GM23248 (cell line): ENCODE results near the gene TBC1D14.

Source experiments
- EZH2 ChIP-seq: fragments of 200-600 bp; sonication (generic); IDR thresholded peaks from 2 replicates; pipeline ENCODE4 v1.6.1; 2018; ENCODE audit warnings: antibody characterized with exemption, mild to moderate bottlenecking; ENCODE audit not compliant: insufficient read depth, poor library complexity, severe bottlenecking
- EZH2phosphoT487 ChIP-seq: fragments of 200-600 bp; sonication (generic); IDR thresholded peaks from 2 replicates; pipeline ENCODE4 v1.6.1; 2018; ENCODE audit warnings: antibody characterized with exemption, moderate library complexity, mild to moderate bottlenecking, low read depth; ENCODE audit not compliant: insufficient read depth

GRCh38 chr4:6933691-6934430 lies 24.2 kb downstream of the TBC1D14 start:
- TF ChIP-seq EZH2, result no peak
- no peak for TF ChIP-seq EZH2phosphoT487
